ENCODE results near the gene CLEC2B.

Gene CLEC2B

GRCh38 chr12:9856151-9856550 lies 13.0 kb downstream of the CLEC2B start:
- Histone ChIP-seq H3K4me3 (ENCODE audit: low read depth, low read length) (no peak overlapping the region), H3K9me3 (ENCODE audit: severe bottlenecking) (no peaks in the 10 kb centered on the region), H3K27me3 (ENCODE audit: insufficient read depth, low read depth, severe bottlenecking) (no peaks in the 10 kb centered on the region), H3K27ac (no peak overlapping the region), H3K36me3 (no peaks in the 10 kb centered on the region)
- DNase-seq, result no peak
- TF ChIP-seq, protein P1, sequence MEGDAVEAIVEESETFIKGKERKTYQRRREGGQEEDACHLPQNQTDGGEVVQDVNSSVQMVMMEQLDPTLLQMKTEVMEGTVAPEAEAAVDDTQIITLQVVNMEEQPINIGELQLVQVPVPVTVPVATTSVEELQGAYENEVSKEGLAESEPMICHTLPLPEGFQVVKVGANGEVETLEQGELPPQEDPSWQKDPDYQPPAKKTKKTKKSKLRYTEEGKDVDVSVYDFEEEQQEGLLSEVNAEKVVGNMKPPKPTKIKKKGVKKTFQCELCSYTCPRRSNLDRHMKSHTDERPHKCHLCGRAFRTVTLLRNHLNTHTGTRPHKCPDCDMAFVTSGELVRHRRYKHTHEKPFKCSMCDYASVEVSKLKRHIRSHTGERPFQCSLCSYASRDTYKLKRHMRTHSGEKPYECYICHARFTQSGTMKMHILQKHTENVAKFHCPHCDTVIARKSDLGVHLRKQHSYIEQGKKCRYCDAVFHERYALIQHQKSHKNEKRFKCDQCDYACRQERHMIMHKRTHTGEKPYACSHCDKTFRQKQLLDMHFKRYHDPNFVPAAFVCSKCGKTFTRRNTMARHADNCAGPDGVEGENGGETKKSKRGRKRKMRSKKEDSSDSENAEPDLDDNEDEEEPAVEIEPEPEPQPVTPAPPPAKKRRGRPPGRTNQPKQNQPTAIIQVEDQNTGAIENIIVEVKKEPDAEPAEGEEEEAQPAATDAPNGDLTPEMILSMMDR (IDR thresholded peaks at IDR 0.05; ENCODE audit: low read depth, low read length), result no peak

- Histone ChIP-seq H3K4me3 (ENCODE audit: low read depth, low read length) (no peak overlapping the region), H3K27me3 (ENCODE audit: insufficient read depth, low read depth, severe bottlenecking) (no peaks in the 10 kb centered on the region), H3K27ac (no peak overlapping the region), H3K9me3 (ENCODE audit: severe bottlenecking) (no peaks in the 10 kb centered on the region), H3K36me3 (no peaks in the 10 kb centered on the region)
- TF ChIP-seq, protein P1 (IDR thresholded peaks at IDR 0.05; ENCODE audit: low read depth, low read length), result no peak
- DNase-seq, result no peak
Observed at GRCh38 chr12:9851927-9852326, 17.2 kb downstream of the CLEC2B start.

- H3K9me3 ChIP-seq (ENCODE audit: severe bottlenecking), result no peaks in the 10 kb centered on the region
- H3K4me3 ChIP-seq (ENCODE audit: low read depth, low read length), result no peak overlapping the region
- H3K27me3 ChIP-seq (ENCODE audit: insufficient read depth, low read depth, severe bottlenecking), result no peaks in the 10 kb centered on the region
- no peak overlapping the region for H3K27ac ChIP-seq
- TF ChIP-seq, protein P1 (IDR thresholded peaks at IDR 0.05; ENCODE audit: low read depth, low read length), result no peak
- no peaks in the 10 kb centered on the region for H3K36me3 ChIP-seq
- no peak for DNase-seq
Observed at GRCh38 chr12:9851050-9851449, 18.1 kb downstream of the CLEC2B start.

DNA sequence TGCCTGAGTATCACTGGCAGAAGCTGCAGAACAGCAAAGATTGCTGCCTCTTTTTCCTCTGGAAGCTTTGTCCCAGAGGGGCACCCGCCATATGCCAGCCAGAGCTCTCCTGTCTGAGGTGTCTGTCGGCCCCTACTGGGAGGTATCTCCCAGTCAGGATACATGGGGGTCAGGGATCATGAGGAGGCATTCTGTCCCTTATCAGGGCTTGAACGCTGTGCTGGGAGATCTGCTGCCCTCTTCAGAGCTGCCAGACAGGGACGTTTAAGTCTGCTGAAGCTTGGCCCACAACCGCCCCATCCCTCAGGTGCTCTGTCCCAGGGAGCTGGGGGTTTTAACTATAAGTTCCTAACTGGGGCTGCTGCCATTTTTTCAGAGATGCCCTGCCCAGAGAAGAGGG lies 20.3 kb downstream of the CLEC2B start:
- no peaks in the 10 kb centered on the region for H3K36me3 ChIP-seq
- H3K27me3 ChIP-seq (ENCODE audit: insufficient read depth, low read depth, severe bottlenecking), result no peaks in the 10 kb centered on the region
- no peak overlapping the region for H3K27ac ChIP-seq
- H3K9me3 ChIP-seq (ENCODE audit: severe bottlenecking), result no peaks in the 10 kb centered on the region
- no peak overlapping the region for H3K4me3 ChIP-seq (ENCODE audit: low read depth, low read length)
- TF ChIP-seq, protein P1 (IDR thresholded peaks at IDR 0.05; ENCODE audit: low read depth, low read length), result no peak
- no peak for DNase-seq

GRCh38 chr12:9843407-9843806 lies 25.7 kb downstream of the CLEC2B start:
- TF ChIP-seq, protein P1 (IDR thresholded peaks at IDR 0.05; ENCODE audit: low read depth, low read length), result no peak
- no peak overlapping the region for H3K27ac ChIP-seq
- H3K36me3 ChIP-seq, result no peaks in the 10 kb centered on the region
- H3K4me3 ChIP-seq (ENCODE audit: low read depth, low read length), result no peak overlapping the region
- no peak for DNase-seq
- H3K9me3 ChIP-seq (ENCODE audit: severe bottlenecking), result no peaks in the 10 kb centered on the region
- H3K27me3 ChIP-seq (ENCODE audit: insufficient read depth, low read depth, severe bottlenecking), result no peaks in the 10 kb centered on the region

GRCh38 chr12:9831720-9832119 lies 37.4 kb downstream of the CLEC2B start:
- Histone ChIP-seq H3K9me3 (ENCODE audit: severe bottlenecking) (no peaks in the 10 kb centered on the region), H3K27me3 (ENCODE audit: insufficient read depth, low read depth, severe bottlenecking) (no peaks in the 10 kb centered on the region), H3K36me3 (no peaks in the 10 kb centered on the region), H3K4me3 (ENCODE audit: low read depth, low read length) (no peak overlapping the region), H3K27ac (no peak overlapping the region)
- TF ChIP-seq, protein P1 (IDR thresholded peaks at IDR 0.05; ENCODE audit: low read depth, low read length), result no peak
- no peak for DNase-seq
